KMS-11 (cell line): Measurements from ENCODE around the gene ADD2.
"Not testable (repeated sequence)": the region's sequence is repeated elsewhere in the genome, so short reads cannot be mapped to it uniquely, and the experiment has no call there.

ENCODE experiments used
- H2AFZ ChIP-seq: fragments of 200-600 bp; sonication (generic); 2 replicates; pipeline ENCODE4 v1.6.1; 2016; ENCODE audit warnings: antibody characterized with exemption, mixed run types, low read depth
- H3K27ac ChIP-seq: fragments of 200-600 bp; sonication (generic); 2 replicates; pipeline ENCODE4 v1.6.1; 2016; ENCODE audit warnings: mild to moderate bottlenecking, mixed run types
- H3K27me3 ChIP-seq: fragments of 200-600 bp; sonication (generic); 2 replicates; pipeline ENCODE4 v1.6.1; 2017; ENCODE audit warnings: mild to moderate bottlenecking, low read depth, mixed run types, moderate library complexity; ENCODE audit not compliant: insufficient read depth
- H3K36me3 ChIP-seq: fragments of 200-600 bp; sonication (generic); 2 replicates; pipeline ENCODE4 v1.6.1; 2017; ENCODE audit warnings: mild to moderate bottlenecking, mixed run types; ENCODE audit not compliant: insufficient read depth
- H3K4me1 ChIP-seq: fragments of 200-600 bp; sonication (generic); 2 replicates; pipeline ENCODE4 v1.6.1; 2016; ENCODE audit warnings: mild to moderate bottlenecking, low read depth, mixed run types; ENCODE audit not compliant: poor library complexity, severe bottlenecking
- H3K4me2 ChIP-seq: fragments of 200-600 bp; sonication (generic); 2 replicates; pipeline ENCODE4 v1.7.0; 2016; ENCODE audit warnings: mild to moderate bottlenecking, mixed run types
- H3K4me3 ChIP-seq: fragments of 200-600 bp; sonication (generic); IDR thresholded peaks from 2 replicates; pipeline ENCODE4 v1.6.1; 2017; ENCODE audit warnings: low read depth, low read length, mixed read lengths; ENCODE audit not compliant: insufficient read depth
- H3K79me2 ChIP-seq: fragments of 200-600 bp; sonication (generic); 2 replicates; pipeline ENCODE4 v1.6.1; 2016; ENCODE audit warnings: low read depth, mixed run types; ENCODE audit not compliant: insufficient read depth
- H3K9ac ChIP-seq: fragments of 200-600 bp; sonication (generic); 2 replicates; pipeline ENCODE4 v1.6.1; 2016; ENCODE audit warnings: mild to moderate bottlenecking, mixed run types
- H4K20me1 ChIP-seq: fragments of 200-600 bp; sonication (generic); 2 replicates; pipeline ENCODE4 v1.6.1; 2016; ENCODE audit warnings: mild to moderate bottlenecking, mixed run types; ENCODE audit not compliant: insufficient read depth
- TF ChIP-seq, protein P1 (sequence below): fragments of 200-600 bp; sonication (generic); conservative IDR thresholded peaks from 2 replicates; pipeline ENCODE4 v1.6.1; 2017; ENCODE audit warnings: low read depth, mild to moderate bottlenecking, antibody characterized with exemption, low read length, moderate library complexity, mixed read lengths

ADD2 gene

DNA sequence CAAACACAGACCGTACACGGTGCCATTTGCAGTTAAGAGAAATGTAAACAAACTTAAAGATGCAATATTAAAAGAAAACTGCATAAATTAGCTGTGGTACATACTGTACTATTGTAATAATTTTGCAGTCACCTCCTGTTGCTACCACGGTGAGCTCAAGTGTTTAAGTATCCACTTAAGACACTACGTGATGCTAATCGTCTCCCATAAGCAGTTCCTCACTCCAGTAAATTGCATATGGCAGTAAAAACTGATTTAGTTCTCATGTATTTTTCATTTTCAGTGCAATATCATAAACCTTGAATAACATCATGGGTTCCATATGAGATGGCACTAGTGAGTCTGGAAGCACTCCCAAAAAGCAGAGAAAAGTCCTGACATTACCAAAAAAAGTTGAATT, 38.0 kb upstream of the ADD2 start:
- Histone ChIP-seq H3K27ac (no peak overlapping the region), H4K20me1 (no peaks in the 10 kb centered on the region), H3K4me1 (no peaks in the 10 kb centered on the region), H2AFZ (no peak overlapping the region), H3K36me3 (no peaks in the 10 kb centered on the region), H3K79me2 (no peaks in the 10 kb centered on the region), H3K27me3 (no peaks in the 10 kb centered on the region), H3K4me3 (no peak overlapping the region), H3K4me2 (no peak overlapping the region), H3K9ac (no peak overlapping the region)
- TF ChIP-seq, protein P1, sequence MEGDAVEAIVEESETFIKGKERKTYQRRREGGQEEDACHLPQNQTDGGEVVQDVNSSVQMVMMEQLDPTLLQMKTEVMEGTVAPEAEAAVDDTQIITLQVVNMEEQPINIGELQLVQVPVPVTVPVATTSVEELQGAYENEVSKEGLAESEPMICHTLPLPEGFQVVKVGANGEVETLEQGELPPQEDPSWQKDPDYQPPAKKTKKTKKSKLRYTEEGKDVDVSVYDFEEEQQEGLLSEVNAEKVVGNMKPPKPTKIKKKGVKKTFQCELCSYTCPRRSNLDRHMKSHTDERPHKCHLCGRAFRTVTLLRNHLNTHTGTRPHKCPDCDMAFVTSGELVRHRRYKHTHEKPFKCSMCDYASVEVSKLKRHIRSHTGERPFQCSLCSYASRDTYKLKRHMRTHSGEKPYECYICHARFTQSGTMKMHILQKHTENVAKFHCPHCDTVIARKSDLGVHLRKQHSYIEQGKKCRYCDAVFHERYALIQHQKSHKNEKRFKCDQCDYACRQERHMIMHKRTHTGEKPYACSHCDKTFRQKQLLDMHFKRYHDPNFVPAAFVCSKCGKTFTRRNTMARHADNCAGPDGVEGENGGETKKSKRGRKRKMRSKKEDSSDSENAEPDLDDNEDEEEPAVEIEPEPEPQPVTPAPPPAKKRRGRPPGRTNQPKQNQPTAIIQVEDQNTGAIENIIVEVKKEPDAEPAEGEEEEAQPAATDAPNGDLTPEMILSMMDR, result no peak

DNA sequence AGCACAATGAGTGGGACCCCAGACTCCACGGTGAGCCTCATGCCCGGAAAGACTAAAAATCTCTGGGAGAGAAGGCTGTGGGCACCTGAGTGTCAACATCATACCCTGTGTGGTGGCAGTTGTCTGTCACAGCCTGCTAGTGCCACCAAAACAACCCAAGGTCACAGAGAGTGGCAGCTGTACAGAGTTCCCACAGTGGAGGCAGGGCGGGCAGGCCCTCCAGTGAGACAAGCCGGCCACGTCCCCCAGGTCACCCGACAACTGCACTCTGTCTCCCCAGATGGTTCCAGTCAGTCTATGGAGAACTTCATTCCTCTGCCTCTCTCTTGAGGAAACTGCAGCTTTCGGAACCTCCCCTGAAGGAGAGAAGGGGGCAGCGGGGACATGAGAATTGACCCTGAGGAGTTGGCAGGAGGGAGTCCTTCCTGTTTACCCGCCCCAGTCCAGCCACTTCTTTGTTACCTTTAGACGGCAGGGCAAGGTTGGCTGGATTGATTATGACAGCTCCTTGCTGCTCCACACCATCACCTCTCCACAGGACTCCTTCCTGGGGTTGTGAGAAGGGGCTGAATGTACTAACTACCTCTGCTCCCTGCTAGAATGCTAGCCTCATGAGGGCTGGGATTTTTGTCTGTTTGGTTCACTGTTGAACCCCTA, 33.7 kb upstream of the ADD2 start:
- TF ChIP-seq, protein P1, result no peak
- Histone ChIP-seq H2AFZ (no peak overlapping the region), H3K36me3 (no peaks in the 10 kb centered on the region), H4K20me1 (no peaks in the 10 kb centered on the region), H3K79me2 (no peaks in the 10 kb centered on the region), H3K27me3 (no peaks in the 10 kb centered on the region), H3K27ac (no peak overlapping the region), H3K4me3 (no peak overlapping the region), H3K9ac (no peak overlapping the region), H3K4me2 (no peak overlapping the region), H3K4me1 (no peaks in the 10 kb centered on the region)

DNA sequence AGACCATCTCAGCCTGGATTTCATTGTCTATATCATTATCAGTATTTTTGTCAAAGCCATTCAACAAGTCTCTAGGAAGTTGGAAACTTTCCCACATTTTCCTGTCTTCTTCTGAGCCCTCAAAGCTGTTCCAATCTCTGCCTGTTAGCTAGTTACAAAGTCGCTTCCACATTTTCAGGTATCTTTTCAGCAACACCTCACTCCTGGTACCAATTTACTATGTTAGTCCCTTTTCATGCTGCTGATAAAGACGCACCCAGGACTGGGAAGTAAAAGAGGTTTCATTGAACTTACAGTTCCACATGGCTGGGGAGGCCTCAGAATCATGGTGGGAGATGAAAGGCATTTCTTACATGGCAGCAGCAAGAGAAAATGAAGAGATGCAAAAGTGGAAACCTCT, 31.7 kb upstream of the ADD2 start:
- H2AFZ ChIP-seq, result no peak overlapping the region
- H4K20me1 ChIP-seq, result no peaks in the 10 kb centered on the region
- no peaks in the 10 kb centered on the region for H3K4me1 ChIP-seq
- H3K27ac ChIP-seq, result no peak overlapping the region
- H3K4me3 ChIP-seq, result no peak overlapping the region
- H3K36me3 ChIP-seq, result no peaks in the 10 kb centered on the region
- no peaks in the 10 kb centered on the region for H3K27me3 ChIP-seq
- no peaks in the 10 kb centered on the region for H3K79me2 ChIP-seq
- no peak overlapping the region for H3K4me2 ChIP-seq
- TF ChIP-seq, protein P1, result no peak
- no peak overlapping the region for H3K9ac ChIP-seq

DNA sequence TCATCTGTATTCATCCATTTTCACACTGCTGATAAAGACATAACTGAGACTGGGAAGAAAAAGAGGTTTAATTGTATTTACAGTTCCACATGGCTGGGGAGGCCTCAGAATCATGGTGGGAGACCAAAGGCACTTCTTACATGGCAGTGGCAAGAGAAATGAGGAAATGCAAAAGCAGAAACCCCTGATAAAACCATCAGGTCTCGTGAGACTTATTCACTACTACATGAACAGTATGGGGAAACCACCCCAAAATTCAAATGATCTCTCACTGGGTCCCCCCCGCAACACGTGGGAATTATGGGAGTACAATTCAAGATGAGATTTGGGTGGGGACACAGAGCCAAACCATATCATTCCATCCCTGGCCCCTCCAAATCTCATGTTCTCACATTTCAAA, 30.0 kb upstream of the ADD2 start:
- not testable (repeated sequence) for H3K9ac ChIP-seq, H3K27ac ChIP-seq, H3K27me3 ChIP-seq, H3K36me3 ChIP-seq, H4K20me1 ChIP-seq, H2AFZ ChIP-seq, H3K79me2 ChIP-seq, H3K4me2 ChIP-seq, H3K4me3 ChIP-seq, H3K4me1 ChIP-seq

DNA sequence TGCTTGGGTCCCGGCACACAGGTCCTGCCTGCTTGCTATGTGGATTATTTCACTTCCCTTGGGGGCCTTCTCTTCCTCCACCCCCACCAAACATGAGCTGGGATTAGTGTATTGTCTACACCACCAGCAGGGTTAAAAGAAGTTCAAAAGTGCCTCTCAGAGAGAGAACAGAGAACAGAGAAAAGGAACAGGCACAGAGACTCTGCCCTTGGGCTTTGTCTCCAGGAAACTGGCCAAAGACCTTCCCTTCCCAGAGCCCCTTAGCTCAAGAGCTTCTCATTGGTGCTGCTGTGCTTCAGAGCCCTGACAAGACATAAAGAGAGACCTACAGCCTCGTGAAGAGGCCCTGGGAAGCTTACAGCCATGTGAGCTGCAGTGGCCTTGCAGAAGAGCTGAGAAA, 29.5 kb upstream of the ADD2 start:
- Histone ChIP-seq H3K4me2 (no peak overlapping the region), H3K9ac (no peak overlapping the region), H3K4me1 (no peaks in the 10 kb centered on the region), H2AFZ (no peak overlapping the region), H3K4me3 (no peak overlapping the region), H3K36me3 (no peaks in the 10 kb centered on the region), H3K27me3 (no peaks in the 10 kb centered on the region), H4K20me1 (no peaks in the 10 kb centered on the region), H3K27ac (no peak overlapping the region), H3K79me2 (no peaks in the 10 kb centered on the region)
- TF ChIP-seq, protein P1, result no peak
